ENCODE measurements around the gene MAP2K2.

DNA sequence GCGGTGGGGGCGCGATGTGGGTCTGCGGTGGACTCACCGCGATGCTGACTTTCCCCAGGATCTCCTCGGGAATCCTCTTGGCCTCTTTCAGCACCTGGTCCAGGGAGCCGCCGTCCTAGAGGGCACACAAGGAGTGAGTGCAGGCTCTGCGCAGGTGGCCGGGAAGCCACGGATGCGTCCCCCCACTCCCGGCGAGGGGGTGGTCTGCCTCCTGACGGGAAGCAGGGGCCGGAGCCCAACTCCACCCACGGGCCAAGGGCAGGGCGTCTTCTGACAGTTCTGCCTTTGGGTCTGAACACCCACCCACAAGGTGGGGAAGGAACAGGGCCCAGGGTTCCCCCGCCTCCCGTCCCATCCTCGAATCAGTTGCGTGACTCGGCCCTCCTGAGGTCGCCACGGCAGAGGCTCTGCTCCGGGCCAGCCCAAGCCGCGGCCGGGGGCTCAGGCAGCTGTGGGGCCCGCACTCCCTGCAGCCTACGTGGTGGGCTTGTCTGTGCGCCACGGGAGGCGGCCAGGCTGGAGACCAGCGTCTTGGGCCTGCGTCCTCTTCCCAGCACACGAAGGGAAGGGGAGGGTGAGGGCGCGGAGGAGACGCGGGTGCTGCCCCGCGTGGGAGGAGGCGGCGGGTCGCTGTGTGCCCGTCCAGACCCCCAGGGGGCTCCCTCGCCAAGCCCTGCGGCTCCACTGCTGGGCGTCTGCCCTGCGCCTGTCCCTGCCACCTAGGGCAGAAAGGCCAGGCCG, 21.4 kb downstream of the MAP2K2 start:
- TF ChIP-seq, protein P1, sequence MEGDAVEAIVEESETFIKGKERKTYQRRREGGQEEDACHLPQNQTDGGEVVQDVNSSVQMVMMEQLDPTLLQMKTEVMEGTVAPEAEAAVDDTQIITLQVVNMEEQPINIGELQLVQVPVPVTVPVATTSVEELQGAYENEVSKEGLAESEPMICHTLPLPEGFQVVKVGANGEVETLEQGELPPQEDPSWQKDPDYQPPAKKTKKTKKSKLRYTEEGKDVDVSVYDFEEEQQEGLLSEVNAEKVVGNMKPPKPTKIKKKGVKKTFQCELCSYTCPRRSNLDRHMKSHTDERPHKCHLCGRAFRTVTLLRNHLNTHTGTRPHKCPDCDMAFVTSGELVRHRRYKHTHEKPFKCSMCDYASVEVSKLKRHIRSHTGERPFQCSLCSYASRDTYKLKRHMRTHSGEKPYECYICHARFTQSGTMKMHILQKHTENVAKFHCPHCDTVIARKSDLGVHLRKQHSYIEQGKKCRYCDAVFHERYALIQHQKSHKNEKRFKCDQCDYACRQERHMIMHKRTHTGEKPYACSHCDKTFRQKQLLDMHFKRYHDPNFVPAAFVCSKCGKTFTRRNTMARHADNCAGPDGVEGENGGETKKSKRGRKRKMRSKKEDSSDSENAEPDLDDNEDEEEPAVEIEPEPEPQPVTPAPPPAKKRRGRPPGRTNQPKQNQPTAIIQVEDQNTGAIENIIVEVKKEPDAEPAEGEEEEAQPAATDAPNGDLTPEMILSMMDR (IDR thresholded peaks at IDR 0.05) = no peak
- no peak for TF ChIP-seq POLR2A (IDR thresholded peaks at IDR 0.05)
- TF ChIP-seq EP300 (IDR thresholded peaks at IDR 0.05; ENCODE audit: low read depth) = no peak
- no peak for TF ChIP-seq POLR2AphosphoS5 (IDR thresholded peaks at IDR 0.05)
